ENCODE results near the gene HNRNPC. TPM values are rescaled to one million over a fixed set of nuclear protein-coding genes. Genes with fewer than 3 reads are reported as not detected.

The HNRNPC gene
- total RNA-seq, 1 experiment from 2014 or later: 1,062 TPM

- WGBS (ENCODE audit: extremely low coverage, insufficient read length, low lambda C conversion rate): no CpG with 5 or more reads among the region's 5 CpGs
- H3K4me3 Mint-ChIP-seq: no peak overlapping the region
- H4K20me1 ChIP-seq (ENCODE audit: control insufficient read depth, insufficient read depth, insufficient read length): no peaks in the 10 kb centered on the region
Observed at GRCh38 chr14:21200752-21201461, 68.3 kb downstream of the HNRNPC start.

More at GRCh38 chr14:21200752-21201461, 68.3 kb downstream of the HNRNPC start:
- Histone ChIP-seq H3K4ac (ENCODE audit: low read depth, low read length) (no peak overlapping the region), H3K27me3 (ENCODE audit: insufficient read depth, low read length) (no peaks in the 10 kb centered on the region), H3K23me2 (ENCODE audit: insufficient read length, low read depth, low read length, poor library complexity, severe bottlenecking) (no peaks in the 10 kb centered on the region), H3K79me1 (ENCODE audit: insufficient read depth, low read depth, low read length, poor library complexity, severe bottlenecking) (no peaks in the 10 kb centered on the region), H3K14ac (ENCODE audit: insufficient read depth, low read length) (no peak overlapping the region), H2BK5ac (ENCODE audit: insufficient read length, low read length) (no peak overlapping the region), H3K9me3 (ENCODE audit: control insufficient read depth, low read depth, low read length) (no peaks in the 10 kb centered on the region), H4K5ac (ENCODE audit: insufficient read length, low read depth, low read length) (no peak overlapping the region), H2BK120ac (ENCODE audit: low read depth, low read length, poor library complexity, severe bottlenecking) (no peak overlapping the region), H3K18ac (ENCODE audit: insufficient read length, low read depth, low read length) (no peak overlapping the region), H3K56ac (ENCODE audit: insufficient read length, low read depth, low read length) (no peak overlapping the region), H3K27ac (ENCODE audit: insufficient read length, low read depth, low read length) (no peak overlapping the region), H4K8ac (replicated peaks; ENCODE audit: insufficient read length, low read depth, low read length) (no peak overlapping the region), H2BK15ac (ENCODE audit: low read depth, low read length) (no peak overlapping the region), H2BK20ac (ENCODE audit: low read depth, low read length, poor library complexity, severe bottlenecking) (no peak overlapping the region), H4K91ac (ENCODE audit: insufficient read length, low read depth, low read length) (no peak overlapping the region), H3K4me2 (ENCODE audit: insufficient read depth, insufficient read length, low read length) (no peak overlapping the region), H3K9ac (ENCODE audit: extremely low read depth, insufficient read length, low read length) (no peak overlapping the region), H3K79me2 (ENCODE audit: insufficient read depth, low read length) (no peaks in the 10 kb centered on the region), H3K23ac (ENCODE audit: insufficient read length, low read depth, low read length) (no peak overlapping the region), H2AK5ac (ENCODE audit: insufficient read length, low read length) (no peak overlapping the region), H2AFZ (ENCODE audit: low read length) (no peak overlapping the region), H3K4me1 (ENCODE audit: insufficient read depth, low read length) (no peaks in the 10 kb centered on the region), H3T11ph (ENCODE audit: low read length) (no peak overlapping the region), H2BK12ac (ENCODE audit: insufficient read length, low read depth, low read length) (no peak overlapping the region)
- Mint-ChIP-seq H3K27ac (peak overlapping the region in 1 of 3 experiments; percentile 7; a peak in 1 of 7 replicates), H3K9me3 (peaks cover 3 to 6% of the 10 kb centered on the region in 2 experiments; a peak in 2 of 5 replicates), H3K27me3 (ENCODE audit: low read depth) (peaks cover 3% of the 10 kb centered on the region), H3K36me3 (ENCODE audit: insufficient read depth in 1 of 3, low read depth in 3 of 3) (peaks cover under 1 to 2% (median under 1%) of the 10 kb centered on the region in 3 experiments; a peak in 5 of 7 replicates), H3K4me1 (peaks cover 25 to 28% of the 10 kb centered on the region in 2 experiments)
- TF ChIP-seq, protein P1, sequence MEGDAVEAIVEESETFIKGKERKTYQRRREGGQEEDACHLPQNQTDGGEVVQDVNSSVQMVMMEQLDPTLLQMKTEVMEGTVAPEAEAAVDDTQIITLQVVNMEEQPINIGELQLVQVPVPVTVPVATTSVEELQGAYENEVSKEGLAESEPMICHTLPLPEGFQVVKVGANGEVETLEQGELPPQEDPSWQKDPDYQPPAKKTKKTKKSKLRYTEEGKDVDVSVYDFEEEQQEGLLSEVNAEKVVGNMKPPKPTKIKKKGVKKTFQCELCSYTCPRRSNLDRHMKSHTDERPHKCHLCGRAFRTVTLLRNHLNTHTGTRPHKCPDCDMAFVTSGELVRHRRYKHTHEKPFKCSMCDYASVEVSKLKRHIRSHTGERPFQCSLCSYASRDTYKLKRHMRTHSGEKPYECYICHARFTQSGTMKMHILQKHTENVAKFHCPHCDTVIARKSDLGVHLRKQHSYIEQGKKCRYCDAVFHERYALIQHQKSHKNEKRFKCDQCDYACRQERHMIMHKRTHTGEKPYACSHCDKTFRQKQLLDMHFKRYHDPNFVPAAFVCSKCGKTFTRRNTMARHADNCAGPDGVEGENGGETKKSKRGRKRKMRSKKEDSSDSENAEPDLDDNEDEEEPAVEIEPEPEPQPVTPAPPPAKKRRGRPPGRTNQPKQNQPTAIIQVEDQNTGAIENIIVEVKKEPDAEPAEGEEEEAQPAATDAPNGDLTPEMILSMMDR (conservative IDR thresholded peaks at IDR 0.05): no peak
- DNase-seq: no peak

Measured in H9 (cell line).